ENCODE results near the gene ATM. TPM values are rescaled to one million over a fixed set of nuclear protein-coding genes. Genes with fewer than 3 reads are reported as not detected.

Gene ATM
- polyA plus RNA-seq, 1 donor from 2014 or later = 74.6 TPM

DNA sequence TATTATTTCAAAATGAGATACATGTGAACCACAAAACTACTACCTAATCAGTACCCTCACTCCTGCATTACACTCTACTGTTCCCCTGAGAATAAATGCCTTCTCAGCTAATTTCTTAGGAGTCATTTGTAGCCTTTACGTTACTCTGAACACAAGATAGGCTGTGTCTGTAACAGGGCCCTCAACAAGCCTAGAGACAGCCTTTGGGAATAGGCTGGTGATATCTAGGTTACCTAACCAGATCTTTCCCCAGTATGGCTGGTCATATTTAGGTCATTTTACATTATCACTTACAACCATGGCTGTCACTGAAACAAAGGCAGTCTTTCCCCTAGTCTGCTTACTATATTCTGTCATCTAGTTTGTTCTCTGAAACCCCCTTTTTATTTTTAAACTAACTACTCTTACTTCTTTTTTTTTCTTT lies 14.2 kb downstream of the ATM start:
- H3K27ac ChIP-seq (ENCODE audit: low read length) = no peak overlapping the region
- H3K4me3 ChIP-seq (ENCODE audit: low read length) = no peak overlapping the region
- H3K27me3 ChIP-seq (ENCODE audit: insufficient read depth, low read depth, low read length) = no peaks in the 10 kb centered on the region
- no peak overlapping the region for H3K9ac ChIP-seq (ENCODE audit: low read length)
- no peak overlapping the region for H3K4me2 ChIP-seq (ENCODE audit: low read length)
- H4K20me1 ChIP-seq (ENCODE audit: insufficient read depth) = no peaks in the 10 kb centered on the region
- no peaks in the 10 kb centered on the region for H3K9me2 ChIP-seq (ENCODE audit: insufficient read depth, low read length)
- no peaks in the 10 kb centered on the region for H3K36me3 ChIP-seq (ENCODE audit: insufficient read depth, low read length)
- no peak overlapping the region for H2AFZ ChIP-seq (ENCODE audit: low read depth, low read length)
- no peak for TF ChIP-seq MXI1 (conservative IDR thresholded peaks at IDR 0.05; ENCODE audit: poor library complexity, severe bottlenecking)
- TF ChIP-seq, protein P1, sequence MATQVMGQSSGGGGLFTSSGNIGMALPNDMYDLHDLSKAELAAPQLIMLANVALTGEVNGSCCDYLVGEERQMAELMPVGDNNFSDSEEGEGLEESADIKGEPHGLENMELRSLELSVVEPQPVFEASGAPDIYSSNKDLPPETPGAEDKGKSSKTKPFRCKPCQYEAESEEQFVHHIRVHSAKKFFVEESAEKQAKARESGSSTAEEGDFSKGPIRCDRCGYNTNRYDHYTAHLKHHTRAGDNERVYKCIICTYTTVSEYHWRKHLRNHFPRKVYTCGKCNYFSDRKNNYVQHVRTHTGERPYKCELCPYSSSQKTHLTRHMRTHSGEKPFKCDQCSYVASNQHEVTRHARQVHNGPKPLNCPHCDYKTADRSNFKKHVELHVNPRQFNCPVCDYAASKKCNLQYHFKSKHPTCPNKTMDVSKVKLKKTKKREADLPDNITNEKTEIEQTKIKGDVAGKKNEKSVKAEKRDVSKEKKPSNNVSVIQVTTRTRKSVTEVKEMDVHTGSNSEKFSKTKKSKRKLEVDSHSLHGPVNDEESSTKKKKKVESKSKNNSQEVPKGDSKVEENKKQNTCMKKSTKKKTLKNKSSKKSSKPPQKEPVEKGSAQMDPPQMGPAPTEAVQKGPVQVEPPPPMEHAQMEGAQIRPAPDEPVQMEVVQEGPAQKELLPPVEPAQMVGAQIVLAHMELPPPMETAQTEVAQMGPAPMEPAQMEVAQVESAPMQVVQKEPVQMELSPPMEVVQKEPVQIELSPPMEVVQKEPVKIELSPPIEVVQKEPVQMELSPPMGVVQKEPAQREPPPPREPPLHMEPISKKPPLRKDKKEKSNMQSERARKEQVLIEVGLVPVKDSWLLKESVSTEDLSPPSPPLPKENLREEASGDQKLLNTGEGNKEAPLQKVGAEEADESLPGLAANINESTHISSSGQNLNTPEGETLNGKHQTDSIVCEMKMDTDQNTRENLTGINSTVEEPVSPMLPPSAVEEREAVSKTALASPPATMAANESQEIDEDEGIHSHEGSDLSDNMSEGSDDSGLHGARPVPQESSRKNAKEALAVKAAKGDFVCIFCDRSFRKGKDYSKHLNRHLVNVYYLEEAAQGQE (IDR thresholded peaks at IDR 0.05; ENCODE audit: borderline replicate concordance) = no peak
- TF ChIP-seq TAF1 (IDR thresholded peaks at IDR 0.05; ENCODE audit: low read depth) = no peak
- TF ChIP-seq, protein P2, sequence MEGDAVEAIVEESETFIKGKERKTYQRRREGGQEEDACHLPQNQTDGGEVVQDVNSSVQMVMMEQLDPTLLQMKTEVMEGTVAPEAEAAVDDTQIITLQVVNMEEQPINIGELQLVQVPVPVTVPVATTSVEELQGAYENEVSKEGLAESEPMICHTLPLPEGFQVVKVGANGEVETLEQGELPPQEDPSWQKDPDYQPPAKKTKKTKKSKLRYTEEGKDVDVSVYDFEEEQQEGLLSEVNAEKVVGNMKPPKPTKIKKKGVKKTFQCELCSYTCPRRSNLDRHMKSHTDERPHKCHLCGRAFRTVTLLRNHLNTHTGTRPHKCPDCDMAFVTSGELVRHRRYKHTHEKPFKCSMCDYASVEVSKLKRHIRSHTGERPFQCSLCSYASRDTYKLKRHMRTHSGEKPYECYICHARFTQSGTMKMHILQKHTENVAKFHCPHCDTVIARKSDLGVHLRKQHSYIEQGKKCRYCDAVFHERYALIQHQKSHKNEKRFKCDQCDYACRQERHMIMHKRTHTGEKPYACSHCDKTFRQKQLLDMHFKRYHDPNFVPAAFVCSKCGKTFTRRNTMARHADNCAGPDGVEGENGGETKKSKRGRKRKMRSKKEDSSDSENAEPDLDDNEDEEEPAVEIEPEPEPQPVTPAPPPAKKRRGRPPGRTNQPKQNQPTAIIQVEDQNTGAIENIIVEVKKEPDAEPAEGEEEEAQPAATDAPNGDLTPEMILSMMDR (IDR thresholded peaks at IDR 0.05; ENCODE audit: poor library complexity, severe bottlenecking) = no peak
- TF ChIP-seq SMC3 (conservative IDR thresholded peaks at IDR 0.05; ENCODE audit: poor library complexity) = no peak
- H3K9me3 ChIP-seq (ENCODE audit: low read length) = no peaks in the 10 kb centered on the region
- no peaks in the 10 kb centered on the region for H3K79me2 ChIP-seq (replicated peaks; ENCODE audit: insufficient read depth, low read length)
- H3F3A ChIP-seq (ENCODE audit: insufficient read depth, low read length, poor library complexity, severe bottlenecking) = no peaks in the 10 kb centered on the region

DNA sequence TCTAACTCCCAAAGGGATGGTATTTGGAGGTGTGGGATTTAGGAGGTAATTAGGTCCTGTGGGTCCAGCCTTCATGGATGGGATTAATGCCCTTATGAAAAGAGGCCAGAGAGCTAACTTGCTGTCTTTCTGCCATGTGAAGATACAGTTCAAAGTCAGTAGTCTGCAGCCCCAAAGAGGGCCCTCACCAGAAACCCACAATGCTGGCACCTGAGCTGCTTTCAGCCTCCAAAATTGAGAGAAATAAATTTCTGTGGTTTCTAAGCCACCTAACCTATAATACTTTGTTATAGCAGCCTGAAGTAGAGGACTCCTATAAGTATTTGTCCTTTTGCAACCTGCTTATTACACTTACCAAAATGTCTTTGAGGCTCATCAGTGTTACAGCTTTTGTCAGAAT lies 16.2 kb downstream of the ATM start:
- no peaks in the 10 kb centered on the region for H4K20me1 ChIP-seq (ENCODE audit: insufficient read depth)
- no peaks in the 10 kb centered on the region for H3K36me3 ChIP-seq (ENCODE audit: insufficient read depth, low read length)
- H3K4me3 ChIP-seq (ENCODE audit: low read length) = no peak overlapping the region
- H3K27me3 ChIP-seq (ENCODE audit: insufficient read depth, low read depth, low read length) = no peaks in the 10 kb centered on the region
- H3K9me2 ChIP-seq (ENCODE audit: insufficient read depth, low read length) = no peaks in the 10 kb centered on the region
- no peak overlapping the region for H2AFZ ChIP-seq (ENCODE audit: low read depth, low read length)
- no peak overlapping the region for H3K4me2 ChIP-seq (ENCODE audit: low read length)
- no peaks in the 10 kb centered on the region for H3K79me2 ChIP-seq (replicated peaks; ENCODE audit: insufficient read depth, low read length)
- TF ChIP-seq, protein P2 (IDR thresholded peaks at IDR 0.05; ENCODE audit: poor library complexity, severe bottlenecking) = no peak
- TF ChIP-seq POLR2AphosphoS5 (IDR thresholded peaks at IDR 0.05) (no peak), TAF1 (IDR thresholded peaks at IDR 0.05; ENCODE audit: low read depth) (no peak), SMC3 (conservative IDR thresholded peaks at IDR 0.05; ENCODE audit: poor library complexity) (no peak), EZH2 (IDR thresholded peaks at IDR 0.05; ENCODE audit: borderline replicate concordance, insufficient read depth, low read length, poor library complexity, severe bottlenecking) (no peak), EP300 (conservative IDR thresholded peaks at IDR 0.05; ENCODE audit: poor library complexity, severe bottlenecking) (no peak), RAD21 (conservative IDR thresholded peaks at IDR 0.05) (no peak), MXI1 (conservative IDR thresholded peaks at IDR 0.05; ENCODE audit: poor library complexity, severe bottlenecking) (no peak)
- TF ChIP-seq, protein P1 (IDR thresholded peaks at IDR 0.05; ENCODE audit: borderline replicate concordance) = no peak
- H3K9me3 ChIP-seq (ENCODE audit: low read length) = no peaks in the 10 kb centered on the region
- no peaks in the 10 kb centered on the region for H3F3A ChIP-seq (ENCODE audit: insufficient read depth, low read length, poor library complexity, severe bottlenecking)
- H3K9ac ChIP-seq (ENCODE audit: low read length) = no peak overlapping the region
- no peak overlapping the region for H3K27ac ChIP-seq (ENCODE audit: low read length)

Data from neural cell (in vitro differentiated cells).